Stimulated activated CD8-positive, alpha-beta memory T cell treated with anti-CD3 and anti-CD28 coated beads, Interleukin-7, amount 100 ng/mL, for 48 hours (primary cell): ENCODE measurements around the gene CDK14.

Experiments
- DNase-seq, 2 donors: peaks; one replicate each; pipeline ENCODE4 v3.0.0-alpha.2; 2020; ENCODE audit warnings: low read depth in 1 of 2; ENCODE audit errors: extremely low read depth in 1 of 2

CDK14 gene

GRCh38 chr7:90596671-90597562, 796 bp downstream of the CDK14 start:
- DNase-seq, result no peak

DNA sequence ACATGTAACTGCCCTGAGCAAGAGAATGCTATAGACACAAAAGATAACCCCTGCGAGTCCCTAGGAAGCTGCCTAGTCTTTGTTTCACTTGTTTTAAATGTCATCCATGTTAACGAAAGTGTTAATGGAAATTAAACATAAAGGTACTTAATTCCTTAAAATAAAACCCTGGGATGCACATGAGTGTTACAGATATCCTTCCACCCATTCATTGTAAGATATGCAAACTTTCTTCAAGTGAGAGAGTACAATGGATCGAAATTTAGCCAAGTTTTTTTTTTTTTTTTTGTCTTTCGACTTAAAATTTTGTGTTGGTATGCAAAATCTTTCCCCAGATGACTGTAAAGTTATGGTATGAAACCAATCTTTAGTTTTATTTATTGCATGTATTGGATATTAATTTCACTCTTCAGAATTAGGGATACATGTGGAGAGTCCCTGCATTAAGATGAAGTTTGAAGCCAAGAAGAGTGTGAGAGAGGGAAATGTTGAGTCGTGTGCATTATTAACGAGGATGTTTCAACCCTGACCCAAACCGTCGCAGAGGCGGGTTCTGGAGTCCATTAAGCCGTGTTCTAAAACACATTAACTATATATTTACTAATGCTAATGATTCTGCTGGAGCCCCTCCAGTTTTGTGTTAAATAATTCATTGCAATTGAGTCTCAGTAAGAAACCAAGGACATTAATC, 1.6 kb downstream of the CDK14 start:
- DNase-seq, result no peak

- DNase-seq, result no peak
These were observed 2.9 kb downstream of the CDK14 start for GRCh38 chr7:90599038-90599437.

GRCh38 chr7:90599892-90600555, 3.9 kb downstream of the CDK14 start:
- no peak for DNase-seq

GRCh38 chr7:90602303-90602702, 6.2 kb downstream of the CDK14 start:
- DNase-seq, result no peak

DNA sequence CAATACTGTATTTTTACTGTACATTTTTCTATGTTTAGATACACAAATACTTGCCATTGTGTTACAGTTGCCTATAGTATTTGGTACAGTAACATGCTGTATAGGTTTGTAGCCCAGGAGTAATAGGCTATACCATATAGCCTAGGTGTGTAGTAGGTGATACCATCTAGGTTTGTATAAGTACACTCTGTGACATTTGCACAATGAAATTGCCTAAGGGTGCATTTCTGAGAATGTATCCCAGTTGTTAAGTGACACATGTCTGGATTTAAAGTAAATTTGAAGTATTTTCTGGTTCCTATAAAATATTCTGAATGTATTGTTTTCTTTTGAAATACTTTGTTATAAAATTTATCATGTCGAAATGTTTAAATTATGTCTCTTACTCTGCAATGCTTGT, 7.2 kb downstream of the CDK14 start:
- no peak for DNase-seq

GRCh38 chr7:90604383-90604782, 8.3 kb downstream of the CDK14 start:
- DNase-seq, result no peak

DNA sequence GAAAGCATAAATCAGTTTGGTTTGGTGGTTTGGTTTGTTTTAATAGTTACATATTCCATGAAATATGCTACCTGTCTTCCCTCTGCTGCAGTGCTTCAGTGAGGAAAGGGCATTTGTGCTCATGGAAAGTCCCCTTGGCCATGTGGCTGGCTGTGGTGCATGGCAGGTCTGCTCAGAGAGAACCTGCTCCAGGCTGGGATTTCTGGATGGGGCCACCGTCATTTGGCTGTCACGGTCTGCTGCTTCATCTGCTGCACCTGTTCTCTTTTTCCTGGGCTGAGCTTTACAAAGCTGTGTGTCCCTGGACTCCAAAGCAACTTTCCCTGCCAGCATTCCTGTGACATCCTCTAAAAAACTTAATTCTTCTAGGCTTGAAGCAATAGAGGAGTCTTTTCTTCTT, 8.9 kb downstream of the CDK14 start:
- DNase-seq, result no peak

- no peak for DNase-seq
These were observed 11.1 kb downstream of the CDK14 start for GRCh38 chr7:90607196-90607595.

DNA sequence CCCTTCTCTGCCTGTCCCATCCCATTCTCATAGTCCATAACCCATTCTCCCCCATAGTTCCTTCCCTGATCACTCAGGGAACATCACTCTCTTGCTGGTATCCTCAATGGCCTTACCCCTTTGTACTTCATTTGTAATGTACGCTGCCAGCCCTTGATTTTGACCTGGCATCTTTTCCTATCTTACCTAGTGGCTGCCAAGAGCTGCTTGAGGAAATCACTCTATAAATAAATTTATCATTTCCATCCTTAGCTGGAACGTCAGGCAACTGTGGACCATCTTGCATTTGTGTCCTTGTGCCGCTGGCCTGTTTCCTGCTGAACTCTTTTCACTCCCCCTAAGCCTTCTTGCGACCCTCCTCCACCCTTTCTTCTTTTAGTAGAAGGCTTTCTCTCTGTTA, 14.0 kb downstream of the CDK14 start:
- no peak for DNase-seq

DNA sequence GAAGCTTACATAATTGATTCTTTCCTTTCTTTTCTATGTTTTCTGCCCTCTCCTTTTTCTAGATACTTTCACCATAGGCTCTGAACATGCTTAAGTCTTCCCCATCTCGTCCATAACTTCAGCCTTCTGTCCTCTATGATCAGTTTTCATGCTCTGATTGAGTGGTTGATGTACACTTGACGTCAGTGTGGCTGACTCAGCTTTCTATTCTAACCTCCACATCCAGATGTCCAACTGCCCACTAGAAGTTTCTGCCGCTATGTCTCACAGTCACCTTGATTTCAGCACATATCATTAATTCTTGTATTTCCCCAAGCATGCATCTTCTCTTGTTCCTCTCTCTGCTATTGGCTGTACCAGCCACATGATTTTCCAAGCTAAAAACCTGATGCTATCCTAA, 15.0 kb downstream of the CDK14 start:
- no peak for DNase-seq

DNA sequence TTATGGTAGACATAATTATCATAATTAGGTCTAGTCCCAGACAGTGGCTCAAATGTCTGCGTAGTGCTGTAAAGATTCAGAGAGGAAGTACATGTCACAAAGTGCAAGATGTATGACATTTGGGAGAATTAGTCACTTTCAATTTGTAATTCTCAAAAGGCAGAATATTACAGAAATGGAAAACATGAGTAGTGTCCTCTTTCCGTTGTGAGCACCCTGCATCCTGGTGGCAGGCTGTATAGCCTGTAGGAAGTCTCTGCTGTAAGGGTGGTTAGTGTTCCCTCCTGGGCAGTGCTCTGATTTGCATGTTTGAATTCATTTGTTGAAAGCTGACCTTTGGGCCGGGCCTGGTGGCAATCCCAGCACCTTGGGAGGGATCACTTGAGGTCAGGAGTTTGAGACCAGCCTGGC, 17.0 kb downstream of the CDK14 start:
- no peak for DNase-seq

GRCh38 chr7:90617442-90617841, 21.3 kb downstream of the CDK14 start:
- no peak for DNase-seq

DNA sequence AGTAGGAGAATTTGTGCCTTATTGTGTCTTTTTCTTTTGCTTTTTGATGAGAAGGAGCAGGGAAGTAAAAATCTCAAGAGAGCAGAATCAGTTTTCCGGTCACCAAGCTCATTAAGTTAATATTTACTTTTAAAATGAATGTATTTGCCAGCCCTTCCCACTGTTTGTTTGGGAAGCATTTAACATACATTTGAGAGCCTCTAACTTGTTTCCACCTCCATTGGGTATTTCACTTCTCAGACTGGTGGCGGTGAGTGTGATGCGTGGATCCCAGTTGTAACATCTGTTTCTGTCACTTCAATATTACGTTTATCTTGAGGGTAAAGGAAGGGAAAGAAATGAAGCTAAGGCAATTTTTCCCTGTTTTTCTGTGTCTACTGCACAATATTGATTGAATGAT, 22.8 kb downstream of the CDK14 start:
- no peak for DNase-seq

DNA sequence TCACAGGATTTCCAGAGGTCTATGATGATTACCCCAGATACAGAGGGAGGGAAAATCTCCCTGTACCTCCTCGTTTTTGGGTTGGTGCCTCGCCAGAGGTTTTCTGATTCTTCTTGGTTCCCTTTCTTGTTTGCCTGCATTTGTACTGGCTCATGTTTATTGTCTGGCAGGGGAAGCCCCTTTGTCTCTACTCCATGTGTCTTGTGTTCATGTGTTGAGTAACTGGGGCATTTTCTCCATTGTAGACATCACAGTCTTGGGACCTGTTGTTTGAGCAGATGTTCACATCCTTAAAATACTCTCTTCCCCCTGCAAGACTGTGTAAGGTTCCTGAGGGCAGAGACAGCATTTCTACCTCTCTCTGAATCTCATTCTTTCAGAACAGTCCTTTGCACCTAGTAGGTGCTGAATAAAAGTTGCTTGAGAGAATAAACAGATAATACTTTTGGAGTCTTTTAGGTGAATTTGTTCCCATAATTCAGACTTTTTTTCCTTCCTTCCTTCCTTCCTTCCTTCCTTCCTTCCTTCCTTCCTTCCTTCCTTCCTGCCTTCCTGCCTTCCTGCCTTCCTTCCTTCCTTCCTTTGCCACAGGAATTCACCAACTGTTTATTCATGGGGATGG, 25.1 kb downstream of the CDK14 start:
- no peak for DNase-seq

DNA sequence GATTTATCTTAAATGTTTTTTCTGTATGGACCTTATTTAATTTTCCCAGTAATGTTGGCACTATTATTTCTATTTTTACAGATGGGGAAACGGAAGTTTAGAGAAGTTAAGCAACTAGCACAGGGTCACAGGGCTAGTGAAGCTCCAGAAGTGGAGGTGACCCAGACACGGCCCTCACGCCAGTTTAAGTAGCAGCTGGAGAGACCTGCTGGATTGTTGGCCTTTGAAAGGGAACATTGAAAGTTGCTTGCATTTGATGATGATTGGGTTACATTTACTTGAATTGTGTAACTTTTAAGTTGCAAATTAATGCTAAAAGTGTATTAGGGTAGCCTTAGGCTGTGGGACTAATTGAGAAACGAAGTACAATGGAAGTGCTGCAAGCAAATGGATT, 25.6 kb downstream of the CDK14 start:
- DNase-seq, result no peak

- DNase-seq, result no peak
These were observed 26.5 kb downstream of the CDK14 start for GRCh38 chr7:90622670-90623069.

- DNase-seq, result no peak
These were observed 28.2 kb downstream of the CDK14 start for GRCh38 chr7:90624225-90624911.

DNA sequence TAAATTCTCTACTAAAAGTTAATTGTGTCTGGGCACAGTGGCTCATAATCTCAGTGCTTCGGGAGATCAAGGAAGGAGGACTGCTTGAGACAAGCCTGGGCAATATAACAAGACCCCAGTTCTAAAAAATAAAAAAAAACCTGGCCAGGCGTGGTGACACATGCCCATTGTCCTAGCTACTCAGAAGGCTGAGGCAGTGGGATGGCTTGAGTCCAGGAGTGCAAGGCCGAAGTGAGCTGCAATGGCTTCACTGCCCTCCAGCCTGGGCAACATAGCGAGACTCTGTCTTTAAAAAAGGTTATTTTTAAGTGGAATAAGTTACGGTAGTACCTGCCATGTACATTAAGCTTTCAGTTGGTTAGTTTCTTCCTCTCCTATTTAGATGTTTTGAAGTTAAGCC, 28.9 kb downstream of the CDK14 start:
- no peak for DNase-seq

- no peak for DNase-seq
These were observed 29.4 kb downstream of the CDK14 start for GRCh38 chr7:90625562-90625961.

GRCh38 chr7:90626013-90626412, 29.9 kb downstream of the CDK14 start:
- no peak for DNase-seq
